Natural killer cell (primary cell): ENCODE measurements around the gene PSMB11. TPM values are rescaled to one million over a fixed set of nuclear protein-coding genes. Genes with fewer than 3 reads are reported as not detected.

Experiments used
- ATAC-seq, 3 donors: fragments of 150-1000 bp in 2 of 3; fragments of 200-7000 bp in 1 of 3; cut with Tn5 transposase; 1 replicate in 1 of 3; 2 replicates in 2 of 3; pipeline ENCODE4 v1.10.0; 2021; ENCODE audit warnings: mild to moderate bottlenecking in 2 of 3, moderate library complexity in 2 of 3
- DNase-seq, 2 donors: peaks; one replicate each; pipeline versions ENCODE4 v3.0.0 to v3.0.0-alpha.2; 2013 to 2021; ENCODE audit warnings: mixed read lengths in 1 of 2
- H3K27ac ChIP-seq: one replicate; pipeline ENCODE4 v1.5.1; 2013; ENCODE audit warnings: mild to moderate bottlenecking, low read length
- H3K27me3 ChIP-seq: one replicate; pipeline ENCODE4 v1.6.1; 2013; ENCODE audit warnings: low read length; ENCODE audit not compliant: control insufficient read depth, insufficient read depth
- H3K36me3 ChIP-seq: one replicate; pipeline ENCODE4 v1.6.1; 2013; ENCODE audit warnings: low read length; ENCODE audit not compliant: control insufficient read depth, insufficient read depth
- H3K4me1 ChIP-seq: one replicate; pipeline ENCODE4 v1.6.1; 2013; ENCODE audit warnings: low read length; ENCODE audit not compliant: control insufficient read depth, insufficient read depth
- H3K4me3 ChIP-seq: one replicate; pipeline ENCODE4 v1.5.1; 2013; ENCODE audit warnings: low read length
- H3K9me3 ChIP-seq: one replicate; pipeline ENCODE4 v1.6.1; 2013; ENCODE audit warnings: low read length; ENCODE audit not compliant: control insufficient read depth, insufficient read depth
- H3K27ac Mint-ChIP-seq, 2 donors: one replicate each; pipeline ENCODE4 v1.8.0; 2022; ENCODE audit warnings: mild to moderate bottlenecking in 2 of 2, mixed read lengths in 2 of 2, moderate library complexity in 1 of 2
- H3K27me3 Mint-ChIP-seq, 2 donors: one replicate each; pipeline ENCODE4 v1.8.0; 2022; ENCODE audit warnings: low read depth in 2 of 2, mixed read lengths in 2 of 2
- H3K36me3 Mint-ChIP-seq: one replicate; pipeline ENCODE4 v1.8.0; 2022; ENCODE audit warnings: mixed read lengths
- H3K4me1 Mint-ChIP-seq, 2 donors: one replicate each; pipeline ENCODE4 v1.8.0; 2022; ENCODE audit warnings: mixed read lengths in 2 of 2
- H3K4me3 Mint-ChIP-seq: one replicate; pipeline ENCODE4 v1.8.0; 2022; ENCODE audit warnings: mild to moderate bottlenecking, moderate library complexity, mixed read lengths
- H3K9me3 Mint-ChIP-seq, 2 donors: one replicate each; pipeline ENCODE4 v1.8.0; 2022; ENCODE audit warnings: mixed read lengths in 2 of 2
- WGBS: methylation state at CpG from one replicate; pipeline ENCODE4 v1.1.7; 2013; ENCODE audit warnings: missing lambda C conversion rate; ENCODE audit not compliant: insufficient coverage; 5-methylcytosine and 5-hydroxymethylcytosine counted together
- intact Hi-C: fragments of 100-400 bp; cut with micrococcal nuclease; formaldehyde crosslinking; loops from one replicate; pipeline ENCODE4 v1.14.2; 2022
- total RNA-seq, 4 donors: library from RNA; stranded (reverse); fragments of 120-200 nt in 1 of 4; gene quantifications; one replicate each; pipeline versions ENCODE4 v1.2.3 to v1.2.4, GENCODE V29; 2013 to 2022
- TF ChIP-seq, protein P1 (sequence below): fragments of 200-600 bp; IDR thresholded peaks from one replicate; pipeline ENCODE4 v1.8.0; 2022; ENCODE audit warnings: antibody characterized with exemption

PSMB11 gene
- total RNA-seq, 3 donors from 2014 or later (not counting 1 experiment from before 2014, with no cell fraction given), result not detected

DNA sequence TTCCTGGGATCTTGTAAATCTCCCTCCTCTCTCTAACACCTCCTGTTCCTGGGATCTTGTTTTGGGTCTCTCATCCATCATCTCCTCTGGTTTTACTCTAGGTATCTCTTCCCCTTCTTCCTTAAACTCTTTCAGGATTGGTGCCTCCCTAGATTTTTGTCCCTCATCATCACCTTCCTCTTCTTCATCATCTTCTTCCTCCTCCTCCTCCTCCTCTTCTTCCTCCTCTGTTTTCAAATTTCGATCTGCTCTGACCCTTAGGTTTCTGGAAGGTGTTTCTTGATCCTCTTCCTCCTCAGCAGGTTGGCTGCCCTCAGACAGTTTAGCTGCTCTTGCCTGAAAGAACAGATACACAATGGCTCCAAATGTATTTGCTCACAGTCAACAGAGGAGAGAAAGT lies 38.5 kb downstream of the PSMB11 start:
- H3K4me1 ChIP-seq, result no peaks in the 10 kb centered on the region
- intact Hi-C loops, result no loop called here
- TF ChIP-seq, protein P1, sequence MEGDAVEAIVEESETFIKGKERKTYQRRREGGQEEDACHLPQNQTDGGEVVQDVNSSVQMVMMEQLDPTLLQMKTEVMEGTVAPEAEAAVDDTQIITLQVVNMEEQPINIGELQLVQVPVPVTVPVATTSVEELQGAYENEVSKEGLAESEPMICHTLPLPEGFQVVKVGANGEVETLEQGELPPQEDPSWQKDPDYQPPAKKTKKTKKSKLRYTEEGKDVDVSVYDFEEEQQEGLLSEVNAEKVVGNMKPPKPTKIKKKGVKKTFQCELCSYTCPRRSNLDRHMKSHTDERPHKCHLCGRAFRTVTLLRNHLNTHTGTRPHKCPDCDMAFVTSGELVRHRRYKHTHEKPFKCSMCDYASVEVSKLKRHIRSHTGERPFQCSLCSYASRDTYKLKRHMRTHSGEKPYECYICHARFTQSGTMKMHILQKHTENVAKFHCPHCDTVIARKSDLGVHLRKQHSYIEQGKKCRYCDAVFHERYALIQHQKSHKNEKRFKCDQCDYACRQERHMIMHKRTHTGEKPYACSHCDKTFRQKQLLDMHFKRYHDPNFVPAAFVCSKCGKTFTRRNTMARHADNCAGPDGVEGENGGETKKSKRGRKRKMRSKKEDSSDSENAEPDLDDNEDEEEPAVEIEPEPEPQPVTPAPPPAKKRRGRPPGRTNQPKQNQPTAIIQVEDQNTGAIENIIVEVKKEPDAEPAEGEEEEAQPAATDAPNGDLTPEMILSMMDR, result no peak
- ATAC-seq (no peak), DNase-seq (no peak)
- Mint-ChIP-seq H3K27ac (peak overlapping the region; percentile 14 to 53), H3K36me3 (peaks cover 31% of the 10 kb centered on the region), H3K27me3 (no peaks in the 10 kb centered on the region), H3K4me1 (peaks cover under 1 to 6% of the 10 kb centered on the region in 2 donors), H3K9me3 (no peaks in the 10 kb centered on the region), H3K4me3 (no peak overlapping the region)
- H3K36me3 ChIP-seq, result peaks cover 84% of the 10 kb centered on the region
- no peak overlapping the region for H3K27ac ChIP-seq
- H3K9me3 ChIP-seq, result no peaks in the 10 kb centered on the region
- no peak overlapping the region for H3K4me3 ChIP-seq
- no peaks in the 10 kb centered on the region for H3K27me3 ChIP-seq
- 90% methylated on average over 1 of the region's 1 CpG for WGBS

DNA sequence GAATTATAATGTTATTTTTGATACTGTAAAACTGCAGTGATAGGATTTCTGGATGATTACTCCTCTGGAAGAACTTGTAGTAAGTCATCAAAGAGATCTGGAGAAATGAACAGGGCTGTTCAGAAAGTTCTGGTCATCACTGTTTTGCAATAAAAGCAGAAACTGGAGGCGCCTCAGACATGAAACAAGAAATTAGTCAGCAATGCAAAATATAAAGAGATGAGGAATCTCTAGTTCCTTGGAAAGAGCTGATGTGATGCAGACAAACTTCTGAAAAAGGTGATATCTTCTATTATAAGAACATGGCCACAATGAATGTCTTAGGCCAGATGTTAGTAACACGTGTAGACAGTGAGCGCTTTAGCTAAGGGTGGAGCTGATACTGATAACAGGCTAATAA lies 43.4 kb downstream of the PSMB11 start:
- peaks cover 81% of the 10 kb centered on the region for H3K36me3 ChIP-seq
- WGBS, result 96% methylated on average over 3 of the region's 3 CpGs
- no peaks in the 10 kb centered on the region for H3K27me3 Mint-ChIP-seq
- intact Hi-C loops, result no loop called here
- TF ChIP-seq, protein P1, result no peak
- peaks cover 7 to 20% of the 10 kb centered on the region in 2 donors for H3K4me1 Mint-ChIP-seq
- peak overlapping the region; percentile 18 to 49 for H3K27ac Mint-ChIP-seq
- no peaks in the 10 kb centered on the region for H3K4me1 ChIP-seq
- H3K9me3 ChIP-seq, result no peaks in the 10 kb centered on the region
- no peak for DNase-seq
- H3K4me3 ChIP-seq, result no peak overlapping the region
- no peaks in the 10 kb centered on the region for H3K9me3 Mint-ChIP-seq
- no peaks in the 10 kb centered on the region for H3K27me3 ChIP-seq
- no peak for ATAC-seq
- no peak overlapping the region for H3K27ac ChIP-seq
- H3K36me3 Mint-ChIP-seq, result peaks cover 31% of the 10 kb centered on the region
- no peak overlapping the region for H3K4me3 Mint-ChIP-seq

DNA sequence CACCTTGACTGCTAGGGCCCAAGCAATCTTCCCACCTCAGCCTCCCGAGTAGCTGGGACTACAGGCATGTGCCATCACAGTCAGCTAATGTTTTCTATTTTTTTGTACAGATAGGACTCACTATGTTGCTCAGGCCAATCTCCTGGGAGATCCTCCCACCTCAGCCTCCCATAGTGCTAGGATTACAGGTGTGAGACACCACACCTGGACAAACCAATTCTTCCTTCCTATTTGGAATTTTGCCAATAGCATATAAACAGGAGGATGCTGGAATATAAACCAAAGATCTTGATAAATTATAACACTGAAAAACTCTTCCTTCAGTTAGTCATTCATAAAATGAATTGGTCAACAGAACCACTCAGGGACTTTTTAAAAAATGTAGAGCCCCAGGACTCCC lies 44.6 kb downstream of the PSMB11 start:
- ATAC-seq (no peak), DNase-seq (no peak)
- Histone ChIP-seq H3K27me3 (no peaks in the 10 kb centered on the region), H3K9me3 (no peaks in the 10 kb centered on the region), H3K36me3 (peaks cover 77% of the 10 kb centered on the region), H3K4me3 (no peak overlapping the region), H3K27ac (no peak overlapping the region), H3K4me1 (no peaks in the 10 kb centered on the region)
- Mint-ChIP-seq H3K27me3 (no peaks in the 10 kb centered on the region), H3K36me3 (peaks cover 20% of the 10 kb centered on the region), H3K9me3 (no peaks in the 10 kb centered on the region), H3K4me3 (no peak overlapping the region), H3K4me1 (peaks cover 7 to 20% of the 10 kb centered on the region in 2 donors), H3K27ac (peak overlapping the region; percentile 18 to 49)
- intact Hi-C loops, result no loop called here
- 95% methylated on average over 1 of the region's 1 CpG for WGBS
- TF ChIP-seq, protein P1, result no peak
